Spinal cord (tissue), 10 donors: ENCODE measurements around the gene BCAS3. TPM values are rescaled to one million over a fixed set of nuclear protein-coding genes. Genes with fewer than 3 reads are reported as not detected.
A peak's percentile ranks its signal among the peaks of the same experiment; 100 is the strongest.

Experiments used
- DNase-seq, 6 donors: peaks; one replicate each; pipeline versions ENCODE4 v3.0.0 to v3.0.0-alpha.2; 2013 to 2015; ENCODE audit warnings: low spot score in 6 of 6, low read depth in 4 of 6
- H3K27ac ChIP-seq: one replicate; pipeline ENCODE4 v1.5.1; 2013; ENCODE audit warnings: low read depth, low read length, control low read depth
- H3K27me3 ChIP-seq: one replicate; pipeline ENCODE4 v1.6.1; 2013; ENCODE audit warnings: low read length; ENCODE audit not compliant: control insufficient read depth, insufficient read depth
- H3K36me3 ChIP-seq: one replicate; pipeline ENCODE4 v1.6.1; 2013; ENCODE audit warnings: low read length; ENCODE audit not compliant: control insufficient read depth, insufficient read depth
- H3K4me1 ChIP-seq: one replicate; pipeline ENCODE4 v1.6.1; 2013; ENCODE audit warnings: low read length; ENCODE audit not compliant: control insufficient read depth, insufficient read depth
- H3K4me3 ChIP-seq: one replicate; pipeline ENCODE4 v1.5.1; 2013; ENCODE audit warnings: low read depth, low read length, control low read depth
- H3K9me3 ChIP-seq: one replicate; pipeline ENCODE4 v1.6.1; 2013; ENCODE audit warnings: low read length; ENCODE audit not compliant: control insufficient read depth, insufficient read depth
- WGBS: methylation state at CpG from one replicate; pipeline ENCODE4 v1.1.5; 2013; ENCODE audit warnings: missing lambda C conversion rate; ENCODE audit not compliant: insufficient coverage; 5-methylcytosine and 5-hydroxymethylcytosine counted together
- polyA plus RNA-seq, 2 donors: library from polyadenylated mRNA; unstranded; fragments of 120-200 nt; gene quantifications; one replicate each; pipeline ENCODE4 v1.2.1, GENCODE V29; 2013; ENCODE audit not compliant: insufficient read length in 2 of 2
- total RNA-seq, 2 donors: library from RNA; depleted of rRNA in 1 of 2; stranded (reverse); fragments of 120-200 nt in 1 of 2; fragments of >200 nt in 1 of 2; gene quantifications; one replicate each; pipeline versions ENCODE4 v1.2.3 to v1.2.4, GENCODE V29; 2013 to 2014
- donor health status: healthy.

The BCAS3 gene
- total and polyA plus RNA-seq, 4 donors = 20.5 to 53.4 (median 25.7) TPM

DNA sequence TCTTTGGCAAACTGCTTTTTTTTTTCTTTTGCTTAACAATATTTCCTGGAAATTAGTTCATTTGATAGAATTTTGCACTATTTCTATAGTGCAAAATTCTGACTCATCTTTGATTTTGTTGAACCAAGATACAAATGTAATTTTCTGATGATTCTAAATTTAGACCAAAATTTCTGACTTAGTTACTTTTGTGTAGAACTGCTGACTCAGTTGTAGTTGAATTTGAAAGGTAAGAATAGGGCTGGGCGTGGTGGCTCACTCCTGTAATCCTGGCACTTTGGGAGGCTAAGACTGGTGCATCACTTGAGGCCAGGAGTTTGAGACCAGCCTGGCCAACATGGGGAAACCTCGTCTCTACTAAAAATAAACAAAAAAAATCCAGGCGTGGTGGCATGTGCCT is 223.0 kb downstream of the BCAS3 start:
- no peaks in the 10 kb centered on the region for H3K36me3 ChIP-seq
- no peak overlapping the region for H3K4me3 ChIP-seq
- no peaks in the 10 kb centered on the region for H3K27me3 ChIP-seq
- 83% methylated on average over 2 of the region's 3 CpGs for WGBS
- peaks cover 5% of the 10 kb centered on the region for H3K9me3 ChIP-seq
- DNase-seq = no peak
- no peak overlapping the region for H3K27ac ChIP-seq
- no peaks in the 10 kb centered on the region for H3K4me1 ChIP-seq

DNA sequence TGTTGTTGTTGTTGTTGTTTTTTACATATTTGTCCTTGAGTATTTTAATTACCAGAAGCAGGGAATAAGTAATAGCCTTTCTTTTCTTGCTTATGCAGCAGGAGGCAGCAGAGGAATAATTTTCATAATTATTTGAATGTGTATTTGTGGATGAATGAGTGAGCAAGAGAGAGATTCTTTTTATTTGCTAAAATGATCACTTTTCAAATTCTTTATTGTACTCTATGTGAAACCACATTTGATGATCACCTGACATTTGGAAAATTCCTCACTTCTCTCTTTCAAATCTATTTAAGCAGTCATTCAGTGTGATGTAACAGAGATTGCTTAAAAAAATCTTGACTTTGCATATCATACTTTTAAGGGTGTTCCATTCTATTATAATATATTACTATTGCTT is 223.6 kb downstream of the BCAS3 start:
- Histone ChIP-seq H3K9me3 (peaks cover 4% of the 10 kb centered on the region), H3K4me3 (no peak overlapping the region), H3K36me3 (no peaks in the 10 kb centered on the region), H3K27ac (no peak overlapping the region), H3K27me3 (no peaks in the 10 kb centered on the region), H3K4me1 (no peaks in the 10 kb centered on the region)
- DNase-seq = no peak

DNA sequence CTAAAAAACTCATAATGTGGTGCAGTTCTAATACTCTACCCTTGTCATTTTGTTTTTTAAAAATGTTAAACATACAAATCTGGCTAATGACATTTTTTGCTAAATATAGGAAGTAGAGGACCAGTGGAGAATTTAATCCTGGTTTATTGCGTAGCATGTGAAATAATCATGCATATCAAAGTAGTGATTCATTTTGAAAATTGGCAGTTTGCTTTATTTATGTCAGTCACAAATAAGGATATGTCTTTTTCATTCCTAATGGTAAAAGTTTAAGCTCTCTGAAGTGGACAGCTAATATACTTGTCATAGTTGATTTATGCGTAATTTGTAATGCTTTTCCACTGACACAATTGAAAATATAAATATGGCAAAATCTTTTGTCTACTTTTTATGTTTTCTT is 224.2 kb downstream of the BCAS3 start:
- Histone ChIP-seq H3K4me3 (no peak overlapping the region), H3K27ac (no peak overlapping the region), H3K36me3 (no peaks in the 10 kb centered on the region), H3K9me3 (no peaks in the 10 kb centered on the region), H3K4me1 (no peaks in the 10 kb centered on the region), H3K27me3 (no peaks in the 10 kb centered on the region)
- WGBS = no CpG with 5 or more reads among the region's 2 CpGs
- DNase-seq = no peak

DNA sequence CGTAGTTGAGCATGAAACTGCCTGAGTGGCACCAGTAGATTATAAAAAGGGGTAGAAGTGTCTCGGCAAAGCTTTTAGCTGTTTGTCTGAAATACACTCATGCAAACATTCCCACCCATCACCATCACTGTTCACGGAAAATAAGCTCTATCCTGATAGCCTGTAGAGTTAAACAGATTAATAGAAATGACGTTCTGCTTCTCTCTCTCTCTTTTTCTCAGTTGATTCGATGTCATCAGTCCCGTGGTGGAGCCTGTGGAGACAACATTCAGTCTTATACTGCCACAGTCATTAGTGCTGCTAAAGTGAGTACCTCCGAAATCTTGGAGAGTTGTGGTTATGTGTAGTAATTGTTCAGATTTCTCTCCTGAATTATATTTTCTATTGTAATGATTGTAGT is 224.7 kb downstream of the BCAS3 start:
- Histone ChIP-seq H3K27ac (no peak overlapping the region), H3K27me3 (no peaks in the 10 kb centered on the region), H3K4me1 (no peaks in the 10 kb centered on the region), H3K36me3 (no peaks in the 10 kb centered on the region), H3K4me3 (no peak overlapping the region), H3K9me3 (no peaks in the 10 kb centered on the region)
- no CpG with 5 or more reads among the region's 7 CpGs for WGBS
- peak in 1 of 6 donors; percentile 31 for DNase-seq

DNA sequence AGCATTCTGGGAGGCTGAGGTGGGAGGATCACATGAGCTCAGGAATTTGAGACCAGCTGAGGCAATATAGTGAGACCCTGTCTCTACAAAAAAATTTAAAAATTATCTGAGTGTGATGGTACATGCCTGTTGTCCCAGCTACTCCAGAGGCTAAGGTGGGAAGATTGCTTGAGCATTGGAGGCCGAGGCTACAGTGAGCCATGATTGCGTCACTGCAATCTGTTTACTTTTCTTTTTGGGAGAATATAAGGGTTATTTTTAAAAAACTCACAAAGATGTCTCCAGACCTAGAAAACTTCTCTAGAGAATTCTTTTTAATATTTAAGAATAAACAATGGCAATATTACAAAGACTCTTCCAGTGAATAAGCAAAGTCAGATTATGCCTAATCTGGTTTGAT is 226.9 kb downstream of the BCAS3 start:
- H3K4me1 ChIP-seq = no peaks in the 10 kb centered on the region
- no peak overlapping the region for H3K4me3 ChIP-seq
- no peak overlapping the region for H3K27ac ChIP-seq
- H3K9me3 ChIP-seq = no peaks in the 10 kb centered on the region
- H3K36me3 ChIP-seq = no peaks in the 10 kb centered on the region
- no CpG with 5 or more reads among the region's 2 CpGs for WGBS
- DNase-seq = no peak
- no peaks in the 10 kb centered on the region for H3K27me3 ChIP-seq

DNA sequence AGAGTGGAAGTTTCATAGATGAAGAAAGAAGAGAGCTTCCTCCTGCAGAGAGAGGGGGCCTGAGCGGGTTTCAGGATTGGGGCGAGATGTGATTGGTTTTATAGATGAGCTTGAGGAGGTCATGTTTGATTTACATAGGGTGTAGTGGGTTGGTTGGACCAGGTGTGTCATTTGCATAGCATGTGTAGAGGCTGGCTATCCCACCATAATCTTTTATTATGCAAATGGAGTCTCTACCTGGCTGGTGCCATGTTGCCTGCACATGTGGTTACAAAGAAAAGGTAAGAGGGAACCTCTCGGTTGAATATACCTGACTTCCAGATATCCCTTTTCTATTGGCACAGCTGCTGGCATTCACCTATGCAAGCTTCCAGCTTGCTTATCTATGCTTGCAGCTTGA is 228.1 kb downstream of the BCAS3 start:
- Histone ChIP-seq H3K4me1 (no peaks in the 10 kb centered on the region), H3K4me3 (no peak overlapping the region), H3K27me3 (no peaks in the 10 kb centered on the region), H3K9me3 (no peaks in the 10 kb centered on the region), H3K36me3 (no peaks in the 10 kb centered on the region), H3K27ac (no peak overlapping the region)
- 100% methylated on average over 1 of the region's 3 CpGs for WGBS
- no peak for DNase-seq

DNA sequence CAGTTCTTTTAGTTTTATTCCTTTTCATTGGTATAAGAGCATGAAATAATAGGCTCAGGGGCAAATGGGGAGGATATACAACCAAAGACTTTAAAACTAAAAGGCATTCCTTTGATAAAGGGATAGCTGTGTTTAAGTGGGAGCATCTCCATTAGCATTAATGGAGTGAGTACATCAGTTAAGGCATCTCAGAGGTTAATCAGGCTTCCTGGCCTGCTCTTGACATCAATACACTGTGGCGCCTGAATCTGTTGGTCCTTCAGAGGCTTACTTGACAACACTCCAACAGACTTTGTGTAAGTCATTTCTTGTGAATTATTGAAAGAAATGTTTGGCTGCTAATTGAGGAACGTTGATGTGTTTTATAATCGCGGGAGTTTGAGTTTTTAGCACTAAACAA is 230.7 kb downstream of the BCAS3 start:
- no CpG with 5 or more reads among the region's 4 CpGs for WGBS

DNA sequence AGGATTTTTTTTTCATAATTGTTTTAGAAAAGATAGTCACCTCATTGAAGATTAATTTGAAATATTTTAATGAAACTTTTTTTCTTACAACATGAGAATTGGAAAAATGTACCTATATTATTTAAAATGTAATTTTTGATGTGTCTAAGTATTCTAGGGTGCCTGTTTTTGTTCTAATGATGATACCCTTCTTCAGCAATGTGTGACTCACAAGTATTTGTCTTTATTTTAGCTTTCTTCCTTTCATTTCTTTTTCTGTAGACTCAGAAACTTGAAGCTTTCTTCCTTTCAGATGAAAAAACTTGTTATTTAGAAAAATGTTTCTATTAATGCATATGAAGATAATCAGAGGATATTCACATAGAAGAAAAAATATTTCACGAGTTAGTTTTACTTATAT is 231.8 kb downstream of the BCAS3 start:
- Histone ChIP-seq H3K36me3 (no peaks in the 10 kb centered on the region), H3K4me1 (no peaks in the 10 kb centered on the region), H3K27me3 (no peaks in the 10 kb centered on the region), H3K27ac (no peak overlapping the region), H3K9me3 (no peaks in the 10 kb centered on the region), H3K4me3 (no peak overlapping the region)
- no peak for DNase-seq
- WGBS = no CpG with 5 or more reads among the region's 1 CpG

More for the DNA sequence above, 230.7 kb downstream of the BCAS3 start:
- Histone ChIP-seq H3K9me3 (no peaks in the 10 kb centered on the region), H3K36me3 (no peaks in the 10 kb centered on the region), H3K27ac (no peak overlapping the region), H3K27me3 (no peaks in the 10 kb centered on the region), H3K4me1 (no peaks in the 10 kb centered on the region), H3K4me3 (no peak overlapping the region)
- no peak for DNase-seq

DNA sequence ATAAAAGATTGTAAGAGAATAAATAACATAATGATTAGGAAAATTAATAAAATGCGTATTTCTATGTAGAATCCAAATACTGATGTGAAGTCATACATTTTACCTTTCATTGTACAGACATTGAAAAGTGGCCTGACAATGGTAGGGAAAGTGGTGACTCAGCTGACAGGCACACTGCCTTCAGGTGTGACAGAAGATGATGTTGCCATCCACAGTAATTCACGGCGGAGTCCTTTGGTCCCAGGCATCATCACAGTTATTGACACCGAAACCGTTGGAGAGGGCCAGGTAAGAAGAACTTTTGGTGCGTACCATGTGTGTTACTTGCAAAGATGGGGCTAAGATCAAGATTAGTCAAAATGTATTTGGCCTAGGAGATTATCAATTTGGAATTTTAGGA is 232.8 kb downstream of the BCAS3 start:
- no peaks in the 10 kb centered on the region for H3K4me1 ChIP-seq
- no peaks in the 10 kb centered on the region for H3K36me3 ChIP-seq
- no peaks in the 10 kb centered on the region for H3K27me3 ChIP-seq
- no peaks in the 10 kb centered on the region for H3K9me3 ChIP-seq
- no peak overlapping the region for H3K4me3 ChIP-seq
- 92% methylated on average over 5 of the region's 6 CpGs for WGBS
- DNase-seq = no peak
- no peak overlapping the region for H3K27ac ChIP-seq

DNA sequence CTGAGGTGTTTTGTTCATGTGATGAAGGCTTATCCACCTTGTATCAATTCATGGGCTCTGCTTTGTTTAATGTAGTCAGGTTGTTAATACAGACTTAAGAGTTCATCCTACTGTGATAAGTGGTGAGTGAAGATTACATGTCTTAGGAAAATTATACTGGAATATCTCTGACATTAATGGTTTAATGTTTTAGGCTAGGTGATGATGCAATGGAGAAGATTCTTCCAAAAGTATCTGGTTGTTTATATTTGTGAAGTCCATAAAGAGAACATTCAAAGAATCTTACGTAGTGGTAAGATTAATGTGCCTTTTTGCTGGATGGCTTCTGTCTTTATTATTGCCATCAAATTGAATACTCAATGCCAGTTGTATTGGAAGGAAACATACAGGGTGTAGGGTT is 236.4 kb downstream of the BCAS3 start:
- peaks cover 7% of the 10 kb centered on the region for H3K9me3 ChIP-seq
- no peaks in the 10 kb centered on the region for H3K27me3 ChIP-seq
- H3K27ac ChIP-seq = no peak overlapping the region
- H3K4me1 ChIP-seq = no peaks in the 10 kb centered on the region
- no CpG with 5 or more reads among the region's 1 CpG for WGBS
- no peaks in the 10 kb centered on the region for H3K36me3 ChIP-seq
- H3K4me3 ChIP-seq = no peak overlapping the region
- DNase-seq = no peak
